Activated gamma-delta T cell treated with Interleukin-2 at 50 U/mL for 16 hours (primary cell): Measurements from ENCODE around the gene PRKAG1.

Source experiments
- DNase-seq: peaks from one replicate; pipeline ENCODE4 v3.0.0-alpha.2; 2020

Gene PRKAG1

DNA sequence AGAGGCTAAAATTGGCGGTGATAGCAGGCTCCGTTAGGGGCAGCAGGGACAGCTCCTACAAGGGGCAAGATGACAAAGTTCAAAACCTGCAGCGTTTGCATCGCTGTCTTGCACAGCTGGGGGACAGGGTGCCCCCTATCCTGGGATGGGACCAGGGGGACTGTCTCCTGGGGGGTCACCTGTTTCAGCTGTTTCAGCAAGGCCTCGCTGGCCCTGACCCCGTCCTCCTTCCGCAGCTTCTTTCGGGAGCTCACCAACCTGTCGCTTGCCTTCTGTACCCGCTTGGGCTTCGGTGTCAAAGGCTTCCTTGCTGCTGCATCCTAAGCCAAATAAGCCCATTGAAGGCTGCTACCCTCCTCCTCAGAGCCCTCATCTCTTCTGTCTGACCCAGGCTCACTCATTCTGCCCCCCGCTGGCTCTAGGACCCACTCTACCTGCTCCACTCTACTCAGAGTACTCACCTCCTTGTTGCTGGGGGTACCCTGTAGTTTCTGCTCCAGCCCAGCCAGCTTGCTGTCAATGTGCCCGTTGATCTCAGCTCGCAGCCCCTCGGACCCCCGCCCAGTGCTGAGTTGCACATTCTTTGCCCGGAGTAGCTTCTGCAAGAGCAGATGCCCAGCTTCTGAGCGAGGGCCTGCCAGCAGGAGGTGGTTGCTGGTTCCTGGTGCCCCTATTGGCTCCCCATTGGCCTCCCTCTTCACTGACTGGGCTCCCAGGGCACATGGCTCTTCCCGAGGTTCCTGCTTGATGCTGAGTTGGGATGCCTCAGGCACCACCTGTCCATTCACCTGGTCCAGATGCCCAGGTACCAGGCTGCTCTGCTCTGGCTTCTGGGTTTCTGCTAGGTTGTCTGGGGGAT is 12.4 kb upstream of the PRKAG1 start:
- no peak for DNase-seq

GRCh38 chr12:49030119-49030518 is 11.5 kb upstream of the PRKAG1 start:
- no peak for DNase-seq

GRCh38 chr12:49028666-49029275 is 10.2 kb upstream of the PRKAG1 start:
- no peak for DNase-seq

DNA sequence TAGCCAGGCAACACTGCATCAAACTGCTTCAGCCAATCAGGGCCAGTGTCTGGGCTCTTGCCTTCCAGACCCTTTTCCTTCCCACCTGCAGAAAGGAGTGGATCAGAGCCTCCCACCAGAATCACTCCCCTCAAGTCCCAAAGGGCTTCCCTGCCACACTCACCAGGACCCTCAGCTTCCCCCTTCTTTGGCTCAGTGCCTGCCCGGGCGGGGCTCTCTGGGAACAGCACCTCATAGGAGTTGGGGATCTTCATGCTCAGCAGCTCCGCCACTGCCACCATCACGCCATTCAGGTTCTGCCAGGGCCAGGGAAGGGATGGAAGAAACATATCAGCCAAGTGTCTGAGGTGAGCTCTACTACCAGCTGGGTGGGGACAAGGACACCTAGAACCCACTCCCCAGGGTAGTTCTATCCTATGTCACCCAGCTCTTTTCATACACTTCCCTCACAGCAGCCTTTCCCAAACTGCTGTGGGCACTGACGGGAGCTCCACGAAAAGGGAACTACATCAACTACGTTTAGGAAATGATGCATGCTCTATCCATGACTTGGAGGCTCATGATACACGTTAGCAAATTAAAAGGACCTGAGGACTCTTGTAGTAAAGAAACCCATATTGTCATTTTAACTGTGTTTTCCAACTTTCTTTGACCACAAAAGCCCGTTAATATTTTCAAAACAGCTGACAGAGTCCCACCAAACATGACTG is 9.4 kb upstream of the PRKAG1 start:
- DNase-seq: no peak

DNA sequence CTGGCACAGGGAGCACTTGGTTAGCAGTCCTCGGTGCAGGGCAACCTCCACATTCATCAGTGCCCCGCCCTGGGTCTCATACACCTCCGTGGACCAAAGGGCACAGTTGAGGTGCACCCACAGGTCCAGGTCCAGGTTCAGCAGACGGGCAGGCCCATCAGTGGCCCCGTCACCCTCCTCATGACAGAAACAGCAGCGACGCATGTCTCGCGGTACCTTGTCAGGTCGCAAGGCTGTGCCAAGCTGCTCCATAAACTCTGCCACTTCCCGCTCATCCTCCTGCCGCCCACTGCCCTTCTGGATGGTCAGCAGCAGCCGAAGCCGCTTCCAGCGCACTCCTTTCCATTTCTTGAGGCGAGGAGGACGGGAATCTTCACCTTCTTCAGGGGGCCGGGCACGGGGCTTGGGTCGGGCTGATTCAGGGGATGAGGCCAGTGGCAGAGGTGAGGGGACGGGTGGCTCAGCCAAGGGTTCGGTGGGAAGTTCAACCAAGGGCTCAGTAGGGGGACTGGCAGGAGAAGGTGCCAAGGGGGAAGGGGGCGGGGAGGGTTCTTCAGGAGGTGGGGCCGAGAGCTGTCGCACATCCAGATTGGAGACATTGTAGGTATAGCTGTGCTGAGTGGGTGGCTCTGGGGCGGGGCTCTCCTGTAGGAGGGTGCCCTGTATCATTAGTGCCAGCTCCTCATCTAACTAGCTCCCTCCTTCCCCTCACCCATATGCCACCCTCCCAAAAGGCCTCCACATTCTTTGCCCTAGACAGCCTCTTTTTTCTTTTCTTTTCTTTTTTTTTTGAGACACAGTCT is 8.3 kb upstream of the PRKAG1 start:
- DNase-seq: no peak

DNA sequence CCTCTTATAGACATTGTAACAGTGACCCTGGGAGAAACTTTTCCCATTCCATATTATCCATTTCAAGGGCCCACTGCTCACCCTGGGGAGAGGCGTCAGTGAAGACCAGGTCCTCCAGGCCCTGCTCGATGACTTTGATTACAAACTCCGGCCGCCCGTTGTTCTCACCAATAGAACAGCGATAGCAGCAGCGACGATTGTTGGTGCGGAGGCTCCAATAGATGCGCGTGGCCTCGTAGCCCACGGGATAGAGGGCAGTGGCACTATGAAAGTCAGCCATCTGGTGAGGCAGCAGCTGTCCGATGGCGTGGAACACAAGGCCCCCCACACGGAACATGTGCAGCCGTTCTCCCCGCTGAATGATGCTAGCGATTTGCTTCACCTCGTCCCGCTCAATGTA is 7.5 kb upstream of the PRKAG1 start:
- DNase-seq: no peak

DNA sequence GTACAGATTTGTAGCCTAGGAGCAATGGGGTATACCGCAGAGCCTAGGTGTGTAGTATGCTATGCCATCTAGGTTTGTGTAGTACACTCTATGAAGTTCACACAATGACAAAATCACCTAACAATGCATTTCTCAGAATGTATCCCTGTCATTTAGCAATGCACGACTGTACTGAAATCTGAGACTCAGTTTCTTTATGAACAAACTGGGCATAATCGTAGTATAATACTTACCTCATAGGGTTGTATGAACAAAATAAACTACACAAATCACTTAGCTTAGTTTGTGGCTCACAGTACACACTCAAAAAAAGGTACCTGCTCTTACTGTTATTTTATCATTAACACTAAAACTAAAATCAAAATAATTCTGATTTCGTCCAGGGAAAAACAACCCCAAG is 6.9 kb upstream of the PRKAG1 start:
- DNase-seq: no peak

DNA sequence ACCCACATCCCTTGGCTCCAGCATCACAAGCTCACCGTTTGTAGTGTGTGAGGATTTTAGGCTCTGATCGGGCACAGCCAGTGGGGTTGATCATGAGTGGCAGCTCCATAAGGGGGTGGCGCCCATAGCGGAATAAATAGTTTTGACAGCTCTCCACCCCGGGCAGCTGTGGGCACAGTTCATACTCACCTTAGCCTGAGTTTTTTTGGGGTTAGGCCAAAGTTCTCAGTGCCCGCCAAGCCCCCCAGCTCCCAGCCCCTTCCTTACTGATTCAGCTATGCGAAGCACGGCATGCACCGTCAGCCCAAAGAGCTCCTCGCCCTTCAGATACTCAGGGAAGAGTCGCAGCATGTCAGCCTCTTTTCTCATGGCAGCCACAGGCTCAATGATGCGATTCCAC is 6.0 kb upstream of the PRKAG1 start:
- no peak for DNase-seq

DNA sequence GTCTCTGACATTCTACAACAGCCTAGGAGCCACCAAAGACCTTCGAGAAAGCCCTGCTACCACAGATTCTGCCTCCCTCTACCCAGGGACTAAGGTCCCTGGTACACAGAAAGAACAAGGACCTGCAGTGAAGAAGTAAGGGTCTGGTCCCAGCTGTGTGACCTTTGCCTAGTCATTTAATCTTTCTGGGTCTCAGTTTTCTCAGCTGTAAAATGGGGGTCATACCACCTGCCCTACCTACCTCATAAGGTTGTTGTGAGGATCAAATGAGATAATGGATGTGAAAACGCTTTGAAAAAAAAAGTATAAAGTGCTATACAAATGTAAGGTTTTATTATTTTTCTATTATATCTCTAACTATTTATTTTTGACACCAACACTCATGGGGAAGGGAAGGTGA is 5.2 kb upstream of the PRKAG1 start:
- no peak for DNase-seq

- no peak for DNase-seq
These were observed 4.1 kb upstream of the PRKAG1 start for GRCh38 chr12:49022558-49023178.

DNA sequence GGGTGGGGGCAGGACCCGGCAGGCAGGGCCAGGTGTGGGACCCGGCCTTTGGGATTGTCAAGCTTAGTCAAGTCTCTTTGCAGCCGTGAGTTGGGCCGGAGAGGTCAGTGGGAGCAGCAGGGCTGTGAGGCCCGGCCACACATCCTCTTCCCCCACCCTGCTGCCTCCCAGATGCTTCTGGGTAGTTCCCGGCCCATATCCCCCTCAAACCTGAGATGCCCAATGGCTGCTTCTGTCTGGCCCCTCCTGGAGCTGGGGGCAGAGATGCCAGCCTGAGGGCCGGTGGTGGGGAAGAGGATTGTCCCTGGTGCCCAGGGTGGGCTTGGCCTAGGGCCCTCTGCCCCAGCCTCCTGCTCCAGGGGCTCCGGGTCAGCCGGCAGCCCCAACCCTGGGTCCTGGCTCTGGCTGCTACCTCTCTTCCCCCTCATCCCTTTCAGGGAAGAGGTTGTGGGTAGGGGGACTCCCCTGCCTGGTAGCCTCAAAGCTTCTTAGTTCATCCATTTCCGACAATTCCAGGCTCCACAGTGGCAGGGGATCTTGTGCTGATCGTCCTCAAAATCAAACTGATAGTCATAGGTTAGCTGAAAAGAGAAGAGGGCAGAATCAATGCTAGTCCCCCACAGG is 2.8 kb upstream of the PRKAG1 start:
- DNase-seq: no peak

GRCh38 chr12:49020441-49020840 is 1.9 kb upstream of the PRKAG1 start:
- no peak for DNase-seq

DNA sequence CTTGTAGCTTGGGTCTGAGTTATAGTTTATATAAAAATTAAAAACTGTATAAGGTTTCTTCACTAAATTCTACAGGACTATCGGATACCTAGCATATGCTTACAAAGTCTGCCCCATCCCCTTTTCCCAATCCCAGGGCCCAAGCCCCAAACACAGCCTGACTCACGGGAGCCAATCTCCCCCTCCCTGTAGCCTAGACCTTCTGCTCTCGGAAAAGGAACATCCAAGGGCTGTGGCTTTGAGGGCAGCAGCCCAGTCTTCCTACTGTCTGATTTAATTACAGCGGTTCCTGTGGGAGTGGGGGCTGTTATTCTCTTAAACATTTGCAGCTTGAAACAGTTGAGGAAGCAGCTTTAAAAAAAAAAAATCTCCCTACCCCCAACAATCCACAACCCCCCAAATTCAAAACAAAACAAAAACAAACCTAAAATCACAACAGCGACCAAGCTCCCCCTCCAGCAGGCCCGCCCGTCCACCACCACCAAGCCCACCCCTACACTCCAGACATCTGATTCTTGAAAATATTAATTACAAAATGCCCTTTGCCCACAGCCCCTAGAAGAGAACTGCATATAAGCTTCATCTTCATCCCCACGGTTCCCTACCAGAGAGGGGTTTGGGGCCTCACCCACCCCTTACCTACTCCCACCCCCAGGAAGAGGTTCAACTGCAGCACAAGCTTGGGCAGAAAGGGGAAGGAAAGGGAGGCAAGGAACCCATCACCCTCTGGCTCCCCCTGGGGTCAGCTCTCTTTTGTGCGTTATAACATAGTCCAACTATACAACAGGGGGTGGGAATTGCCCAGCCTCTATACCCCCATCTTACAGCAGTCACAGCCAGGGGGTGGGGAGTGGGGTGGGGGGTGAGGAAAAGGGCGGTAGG is 1.1 kb upstream of the PRKAG1 start:
- peak; percentile 34 for DNase-seq

DNA sequence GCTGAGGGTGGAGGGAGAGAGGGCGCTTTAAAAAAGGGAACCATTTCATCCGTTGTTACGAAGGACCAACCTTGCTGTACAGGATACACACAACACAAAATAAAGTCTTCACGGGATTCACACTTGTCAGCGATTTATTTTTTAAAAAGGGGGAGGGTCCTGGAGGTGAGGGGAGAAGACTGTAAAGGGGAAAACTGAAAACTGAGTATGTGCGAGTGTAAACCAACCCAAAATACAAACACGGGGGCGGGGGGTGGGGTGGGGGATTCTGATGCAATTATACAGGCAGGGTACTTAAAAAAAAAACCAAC is 499 bp upstream of the PRKAG1 start:
- no peak for DNase-seq

- no peak for DNase-seq
These were observed 700 bp downstream of the PRKAG1 start for GRCh38 chr12:49017891-49018260.

- no peak for DNase-seq
These were observed 3.4 kb downstream of the PRKAG1 start for GRCh38 chr12:49015196-49015595.

DNA sequence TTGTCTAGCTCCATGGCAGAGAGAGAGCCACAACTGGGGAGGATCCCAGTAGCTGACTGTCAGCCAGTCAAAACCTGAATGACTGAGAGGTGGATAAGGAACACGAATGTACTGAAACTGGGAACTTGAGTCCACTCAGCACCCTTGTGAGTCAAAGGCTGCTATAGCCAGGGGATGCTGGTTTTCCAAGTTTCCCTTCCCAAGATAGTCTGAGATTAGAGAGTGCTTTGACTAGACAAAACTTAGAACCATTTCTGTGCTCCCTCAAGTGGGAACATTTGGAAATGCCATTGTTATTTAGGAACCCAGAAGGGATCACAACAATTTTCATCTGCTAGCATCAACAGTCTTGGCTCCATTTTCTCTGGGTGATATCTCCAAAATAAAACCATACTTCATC is 4.0 kb downstream of the PRKAG1 start:
- DNase-seq: no peak

GRCh38 chr12:49013428-49013827 is 5.1 kb downstream of the PRKAG1 start:
- DNase-seq: no peak

DNA sequence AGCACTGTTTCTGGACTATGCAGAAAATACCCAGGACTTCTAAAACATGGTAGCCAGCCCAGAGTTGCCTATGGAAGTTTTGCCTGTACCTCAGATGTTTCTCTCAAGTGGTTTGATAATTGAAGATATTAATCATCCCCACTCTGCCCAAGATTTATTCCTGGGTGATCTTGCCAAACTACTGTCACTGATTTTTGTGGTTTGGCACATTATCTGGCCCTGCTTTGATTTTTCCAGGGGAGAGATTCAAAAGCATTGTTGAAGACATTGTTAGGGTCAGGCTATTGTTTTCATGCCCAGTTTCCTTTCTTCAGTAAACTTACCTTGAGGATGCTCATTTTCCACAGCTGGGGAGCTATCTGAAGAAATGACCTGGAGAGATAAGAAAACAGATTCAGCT is 5.8 kb downstream of the PRKAG1 start:
- DNase-seq: no peak

GRCh38 chr12:49010092-49010668 is 8.4 kb downstream of the PRKAG1 start:
- DNase-seq: no peak

DNA sequence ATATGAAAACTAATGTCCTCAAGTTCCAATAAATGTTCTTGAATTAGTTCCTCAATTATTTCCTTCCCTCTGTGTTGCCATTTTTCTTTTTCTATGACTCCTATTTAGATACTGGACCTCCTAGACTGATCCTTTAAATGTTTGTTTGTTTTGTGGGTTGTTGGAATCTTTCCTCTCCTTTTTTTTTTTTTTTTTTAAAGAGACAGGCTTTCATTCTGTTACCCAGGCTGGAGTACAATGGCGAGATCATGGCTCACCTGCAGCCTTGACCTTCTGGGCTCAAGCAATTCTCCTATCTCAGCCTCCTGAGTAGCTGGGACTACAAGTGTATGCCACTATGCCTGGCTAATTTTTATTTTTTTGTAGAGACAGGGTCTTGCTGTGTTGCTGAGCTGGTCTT is 9.6 kb downstream of the PRKAG1 start:
- no peak for DNase-seq
